Nephron progenitor cell (in vitro differentiated cells): Measurements from ENCODE around the gene MPV17L2.

Experiments used
- DNase-seq: peaks from one replicate; pipeline ENCODE4 v3.0.0; 2021
- H3K27ac Mint-ChIP-seq: 2 replicates; pipeline ENCODE4 v1.8.0; 2021; ENCODE audit warnings: mild to moderate bottlenecking, moderate library complexity, mixed read lengths
- H3K27me3 Mint-ChIP-seq: 2 replicates; pipeline ENCODE4 v1.8.0; 2021; ENCODE audit warnings: mild to moderate bottlenecking, low read depth, mixed read lengths; ENCODE audit not compliant: poor library complexity
- H3K36me3 Mint-ChIP-seq: 2 replicates; pipeline ENCODE4 v1.8.0; 2021; ENCODE audit warnings: low read depth, mixed read lengths
- H3K4me1 Mint-ChIP-seq: 2 replicates; pipeline ENCODE4 v1.8.0; 2021; ENCODE audit warnings: mixed read lengths
- H3K4me3 Mint-ChIP-seq: 2 replicates; pipeline ENCODE4 v1.8.0; 2021; ENCODE audit warnings: mild to moderate bottlenecking, moderate library complexity, mixed read lengths
- H3K9me3 Mint-ChIP-seq: 2 replicates; pipeline ENCODE4 v1.8.0; 2021; ENCODE audit warnings: mild to moderate bottlenecking, moderate library complexity, mixed read lengths
- CTCF ChIP-seq: fragments of 200-600 bp; sonication (generic); IDR thresholded peaks from 2 replicates; pipeline ENCODE4 v1.5.0; 2021; ENCODE audit warnings: antibody characterized with exemption

Gene MPV17L2

GRCh38 chr19:18176367-18177310, 16.4 kb upstream of the MPV17L2 start:
- no peaks in the 10 kb centered on the region for H3K9me3 Mint-ChIP-seq
- peaks cover 62% of the 10 kb centered on the region for H3K27me3 Mint-ChIP-seq
- H3K4me3 Mint-ChIP-seq, result no peak overlapping the region
- H3K27ac Mint-ChIP-seq, result no peak overlapping the region
- H3K36me3 Mint-ChIP-seq, result peaks cover 4% of the 10 kb centered on the region
- no peak for DNase-seq
- peaks cover 12% of the 10 kb centered on the region for H3K4me1 Mint-ChIP-seq
- no peak for TF ChIP-seq CTCF

GRCh38 chr19:18179957-18180356, 13.1 kb upstream of the MPV17L2 start:
- Mint-ChIP-seq H3K36me3 (no peaks in the 10 kb centered on the region), H3K4me3 (no peak overlapping the region), H3K4me1 (no peaks in the 10 kb centered on the region), H3K9me3 (no peaks in the 10 kb centered on the region), H3K27me3 (peaks cover 45% of the 10 kb centered on the region), H3K27ac (no peak overlapping the region)
- no peak for DNase-seq
- TF ChIP-seq CTCF, result no peak

DNA sequence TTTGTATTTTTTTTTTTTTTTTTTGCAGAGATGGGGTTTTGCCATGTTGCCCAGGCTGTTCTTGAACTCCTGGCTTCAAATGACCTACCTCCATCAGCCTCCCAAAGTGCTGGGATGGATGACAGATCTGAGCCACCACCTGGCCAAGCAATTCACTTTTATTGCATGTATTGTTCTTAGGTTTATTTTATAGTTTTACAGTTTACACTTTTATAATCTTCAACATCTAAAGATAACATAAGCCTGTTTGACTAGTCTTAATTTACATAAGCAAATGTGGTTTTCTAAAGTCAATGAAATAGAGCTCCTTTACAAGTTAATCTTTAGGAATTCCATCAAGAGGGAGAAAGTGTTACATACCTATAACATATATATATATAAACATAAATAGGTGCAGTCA, 9.5 kb upstream of the MPV17L2 start:
- Mint-ChIP-seq H3K4me3 (no peak overlapping the region), H3K36me3 (no peaks in the 10 kb centered on the region), H3K9me3 (no peaks in the 10 kb centered on the region), H3K27ac (no peak overlapping the region), H3K4me1 (peaks cover 12% of the 10 kb centered on the region), H3K27me3 (peaks cover 27% of the 10 kb centered on the region)
- TF ChIP-seq CTCF, result no peak
- no peak for DNase-seq

GRCh38 chr19:18185538-18185937, 7.5 kb upstream of the MPV17L2 start:
- Mint-ChIP-seq H3K27me3 (peaks cover 14% of the 10 kb centered on the region), H3K27ac (peak overlapping the region; percentile 50), H3K9me3 (no peaks in the 10 kb centered on the region), H3K4me1 (peaks cover 12% of the 10 kb centered on the region), H3K4me3 (no peak overlapping the region), H3K36me3 (no peaks in the 10 kb centered on the region)
- no peak for TF ChIP-seq CTCF
- no peak for DNase-seq

- H3K27me3 Mint-ChIP-seq, result peaks cover 8% of the 10 kb centered on the region
- no peak overlapping the region for H3K4me3 Mint-ChIP-seq
- H3K9me3 Mint-ChIP-seq, result no peaks in the 10 kb centered on the region
Observed at GRCh38 chr19:18190278-18190677, 2.7 kb upstream of the MPV17L2 start.

More at GRCh38 chr19:18190278-18190677, 2.7 kb upstream of the MPV17L2 start:
- Mint-ChIP-seq H3K4me1 (peaks cover 34% of the 10 kb centered on the region), H3K36me3 (no peaks in the 10 kb centered on the region), H3K27ac (peak overlapping the region; percentile 36)
- no peak for DNase-seq
- no peak for TF ChIP-seq CTCF
